Suppressor macrophage treated with lipopolysaccharide for 1 hour (primary cell): ENCODE data around the gene ELOA.
"Not testable (repeated sequence)": the region's sequence is repeated elsewhere in the genome, so short reads cannot be mapped to it uniquely, and the experiment has no call there.

Experiments used
- DNase-seq, 3 donors: peaks; one replicate each; pipeline ENCODE4 v3.0.0-alpha.2; 2020 to 2022

The ELOA gene

GRCh38 chr1:23801876-23802275 lies 58.6 kb downstream of the ELOA start:
- no peak for DNase-seq

GRCh38 chr1:23802809-23803342 lies 59.6 kb downstream of the ELOA start:
- DNase-seq = not testable (repeated sequence)

- no peak for DNase-seq
Observed at GRCh38 chr1:23803674-23804073, 60.4 kb downstream of the ELOA start.

GRCh38 chr1:23804183-23804835 lies 61.0 kb downstream of the ELOA start:
- DNase-seq = no peak

- DNase-seq = no peak
Observed at GRCh38 chr1:23805025-23805424, 61.8 kb downstream of the ELOA start.

- no peak for DNase-seq
Observed at GRCh38 chr1:23806280-23806679, 63.0 kb downstream of the ELOA start.

- DNase-seq = no peak
Observed at GRCh38 chr1:23807453-23807852, 64.2 kb downstream of the ELOA start.

GRCh38 chr1:23809751-23810171 lies 66.5 kb downstream of the ELOA start:
- peak; percentile 93 to 95 (median 95) for DNase-seq

- DNase-seq = peak; percentile 86 to 91 (median 87)
Observed at GRCh38 chr1:23810818-23811540, 67.7 kb downstream of the ELOA start.
